Adrenal gland (tissue), 5 donors: ENCODE measurements around the gene CGNL1.

Experiments
- POLR2A ChIP-seq, 2 donors: fragments of 450-650 bp; IDR thresholded peaks; one replicate each; pipeline ENCODE4 v1.6.1; 2017; ENCODE audit warnings: antibody characterized with exemption in 2 of 2, mild to moderate bottlenecking in 2 of 2, moderate library complexity in 1 of 2
- TF ChIP-seq, protein P1 (sequence below), 6 experiments: fragments of 450-650 bp in 4 of 6; fragments of 200-600 bp in 2 of 6; sonication (generic) in 1 of 6; IDR thresholded peaks; 1 replicate in 5 of 6; 2 replicates in 1 of 6; pipeline versions ENCODE4 v1.5.1 to v1.8.0; 2016 to 2021; ENCODE audit warnings: antibody characterized with exemption in 6 of 6, mild to moderate bottlenecking in 2 of 6, moderate library complexity in 1 of 6
- donor health status: DM: no; HTN: no; CAD: no.

DNA sequence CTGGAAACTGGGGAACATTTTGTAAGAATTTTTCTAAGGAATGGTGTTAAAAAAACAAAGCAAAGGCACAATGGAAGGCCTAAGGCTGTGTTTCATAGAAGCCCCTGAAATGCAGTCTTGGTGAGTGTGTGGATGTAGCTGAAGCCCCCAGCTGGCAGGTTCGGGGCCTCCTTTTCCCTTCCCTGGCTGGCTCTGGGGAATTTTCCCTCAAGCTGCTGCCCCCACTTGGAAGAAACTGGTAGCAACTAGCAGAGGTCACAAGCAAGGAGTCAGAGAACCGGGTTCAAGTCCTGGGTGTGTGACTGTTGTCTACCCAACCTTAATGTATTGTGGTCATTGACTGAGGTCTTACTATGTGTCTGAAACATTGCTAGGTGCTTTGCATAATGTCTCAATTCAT is 130.1 kb downstream of the CGNL1 start:
- TF ChIP-seq, protein P1, sequence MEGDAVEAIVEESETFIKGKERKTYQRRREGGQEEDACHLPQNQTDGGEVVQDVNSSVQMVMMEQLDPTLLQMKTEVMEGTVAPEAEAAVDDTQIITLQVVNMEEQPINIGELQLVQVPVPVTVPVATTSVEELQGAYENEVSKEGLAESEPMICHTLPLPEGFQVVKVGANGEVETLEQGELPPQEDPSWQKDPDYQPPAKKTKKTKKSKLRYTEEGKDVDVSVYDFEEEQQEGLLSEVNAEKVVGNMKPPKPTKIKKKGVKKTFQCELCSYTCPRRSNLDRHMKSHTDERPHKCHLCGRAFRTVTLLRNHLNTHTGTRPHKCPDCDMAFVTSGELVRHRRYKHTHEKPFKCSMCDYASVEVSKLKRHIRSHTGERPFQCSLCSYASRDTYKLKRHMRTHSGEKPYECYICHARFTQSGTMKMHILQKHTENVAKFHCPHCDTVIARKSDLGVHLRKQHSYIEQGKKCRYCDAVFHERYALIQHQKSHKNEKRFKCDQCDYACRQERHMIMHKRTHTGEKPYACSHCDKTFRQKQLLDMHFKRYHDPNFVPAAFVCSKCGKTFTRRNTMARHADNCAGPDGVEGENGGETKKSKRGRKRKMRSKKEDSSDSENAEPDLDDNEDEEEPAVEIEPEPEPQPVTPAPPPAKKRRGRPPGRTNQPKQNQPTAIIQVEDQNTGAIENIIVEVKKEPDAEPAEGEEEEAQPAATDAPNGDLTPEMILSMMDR (IDR thresholded peaks at IDR 0.05): no peak
- TF ChIP-seq POLR2A (IDR thresholded peaks at IDR 0.05): no peak
